Nephron progenitor cell (in vitro differentiated cells): ENCODE data around the gene SDK1.
A peak's percentile ranks its signal among the peaks of the same experiment; 100 is the strongest.
"Not testable (repeated sequence)": the region's sequence is repeated elsewhere in the genome, so short reads cannot be mapped to it uniquely, and the experiment has no call there.

ENCODE experiments used
- DNase-seq: peaks from one replicate; pipeline ENCODE4 v3.0.0; 2021
- H3K27ac Mint-ChIP-seq: 2 replicates; pipeline ENCODE4 v1.8.0; 2021; ENCODE audit warnings: mild to moderate bottlenecking, moderate library complexity, mixed read lengths
- H3K27me3 Mint-ChIP-seq: 2 replicates; pipeline ENCODE4 v1.8.0; 2021; ENCODE audit warnings: mild to moderate bottlenecking, low read depth, mixed read lengths; ENCODE audit not compliant: poor library complexity
- H3K36me3 Mint-ChIP-seq: 2 replicates; pipeline ENCODE4 v1.8.0; 2021; ENCODE audit warnings: low read depth, mixed read lengths
- H3K4me1 Mint-ChIP-seq: 2 replicates; pipeline ENCODE4 v1.8.0; 2021; ENCODE audit warnings: mixed read lengths
- H3K4me3 Mint-ChIP-seq: 2 replicates; pipeline ENCODE4 v1.8.0; 2021; ENCODE audit warnings: mild to moderate bottlenecking, moderate library complexity, mixed read lengths
- H3K9me3 Mint-ChIP-seq: 2 replicates; pipeline ENCODE4 v1.8.0; 2021; ENCODE audit warnings: mild to moderate bottlenecking, moderate library complexity, mixed read lengths
- TF ChIP-seq, protein P1 (sequence below): fragments of 200-600 bp; sonication (generic); IDR thresholded peaks from 2 replicates; pipeline ENCODE4 v1.5.0; 2021; ENCODE audit warnings: antibody characterized with exemption

The SDK1 gene

DNA sequence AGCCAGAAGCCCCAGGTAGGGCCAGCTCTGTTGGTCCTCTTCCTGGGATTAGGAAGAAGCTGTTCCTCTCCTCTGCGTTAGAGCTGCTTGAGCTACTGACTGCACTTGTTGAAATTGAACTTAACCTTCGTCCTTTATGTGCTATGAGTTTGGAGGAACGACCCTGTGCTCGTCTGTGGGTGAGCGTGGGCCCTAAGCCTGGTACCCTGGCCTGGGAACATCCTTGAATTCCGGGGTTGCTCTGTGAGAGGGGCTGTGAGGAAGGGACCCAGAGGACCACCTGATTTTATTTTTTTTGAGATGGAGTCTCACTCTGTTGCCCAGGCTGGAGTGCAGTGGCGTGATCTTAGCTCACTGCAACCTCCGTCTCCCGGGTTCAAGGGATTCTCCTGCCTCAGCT is 933.8 kb downstream of the SDK1 start:
- H3K4me3 Mint-ChIP-seq = no peak overlapping the region
- H3K27me3 Mint-ChIP-seq = peaks cover 19% of the 10 kb centered on the region
- peaks cover 26% of the 10 kb centered on the region for H3K4me1 Mint-ChIP-seq
- no peak overlapping the region for H3K27ac Mint-ChIP-seq
- DNase-seq = no peak
- TF ChIP-seq, protein P1, sequence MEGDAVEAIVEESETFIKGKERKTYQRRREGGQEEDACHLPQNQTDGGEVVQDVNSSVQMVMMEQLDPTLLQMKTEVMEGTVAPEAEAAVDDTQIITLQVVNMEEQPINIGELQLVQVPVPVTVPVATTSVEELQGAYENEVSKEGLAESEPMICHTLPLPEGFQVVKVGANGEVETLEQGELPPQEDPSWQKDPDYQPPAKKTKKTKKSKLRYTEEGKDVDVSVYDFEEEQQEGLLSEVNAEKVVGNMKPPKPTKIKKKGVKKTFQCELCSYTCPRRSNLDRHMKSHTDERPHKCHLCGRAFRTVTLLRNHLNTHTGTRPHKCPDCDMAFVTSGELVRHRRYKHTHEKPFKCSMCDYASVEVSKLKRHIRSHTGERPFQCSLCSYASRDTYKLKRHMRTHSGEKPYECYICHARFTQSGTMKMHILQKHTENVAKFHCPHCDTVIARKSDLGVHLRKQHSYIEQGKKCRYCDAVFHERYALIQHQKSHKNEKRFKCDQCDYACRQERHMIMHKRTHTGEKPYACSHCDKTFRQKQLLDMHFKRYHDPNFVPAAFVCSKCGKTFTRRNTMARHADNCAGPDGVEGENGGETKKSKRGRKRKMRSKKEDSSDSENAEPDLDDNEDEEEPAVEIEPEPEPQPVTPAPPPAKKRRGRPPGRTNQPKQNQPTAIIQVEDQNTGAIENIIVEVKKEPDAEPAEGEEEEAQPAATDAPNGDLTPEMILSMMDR = no peak
- H3K9me3 Mint-ChIP-seq = no peaks in the 10 kb centered on the region
- H3K36me3 Mint-ChIP-seq = no peaks in the 10 kb centered on the region

DNA sequence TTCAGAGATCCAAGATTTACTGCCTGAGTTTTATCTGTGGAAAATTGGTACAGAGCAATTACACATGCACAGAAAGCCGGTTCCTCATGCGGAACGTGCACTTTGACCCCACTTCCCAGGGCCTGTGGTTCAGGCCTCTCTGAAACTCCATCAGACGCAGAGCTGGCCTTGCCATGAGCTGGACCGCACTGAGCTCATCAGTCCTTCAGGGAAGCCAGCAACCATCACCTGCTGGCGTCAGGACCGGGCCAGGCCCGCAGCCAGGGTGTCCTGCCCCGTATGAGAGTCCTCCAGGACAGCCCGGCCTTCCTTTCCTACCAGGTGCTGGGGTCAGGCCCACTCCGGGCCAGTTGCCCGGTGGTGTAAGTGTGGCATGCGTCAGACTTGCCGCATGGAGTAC is 934.5 kb downstream of the SDK1 start:
- no peak overlapping the region for H3K4me3 Mint-ChIP-seq
- DNase-seq = peak; percentile 67
- TF ChIP-seq, protein P1 = no peak
- H3K27me3 Mint-ChIP-seq = peaks cover 15% of the 10 kb centered on the region
- peaks cover 33% of the 10 kb centered on the region for H3K4me1 Mint-ChIP-seq
- H3K36me3 Mint-ChIP-seq = no peaks in the 10 kb centered on the region
- H3K9me3 Mint-ChIP-seq = no peaks in the 10 kb centered on the region
- H3K27ac Mint-ChIP-seq = peak overlapping the region; percentile 48

DNA sequence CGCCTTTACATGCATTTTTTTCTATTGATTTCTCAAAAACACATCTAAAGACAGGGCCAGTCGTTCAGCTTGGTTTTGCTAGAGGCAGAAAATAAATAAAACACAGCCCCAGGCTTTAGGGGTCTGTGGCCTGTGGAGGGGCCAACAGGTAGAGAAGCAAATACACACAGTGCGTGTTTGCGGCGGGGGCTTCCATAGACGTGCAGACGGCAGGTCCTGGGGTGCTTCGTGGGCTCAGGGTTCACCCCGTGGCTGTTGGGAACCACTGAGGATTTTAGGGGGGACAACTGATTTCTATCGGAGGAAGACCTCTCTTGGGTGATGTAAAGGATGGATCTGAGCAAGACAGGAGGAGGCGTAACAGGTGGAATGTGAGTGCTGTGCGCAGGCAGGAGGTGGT is 935.3 kb downstream of the SDK1 start:
- H3K4me3 Mint-ChIP-seq = no peak overlapping the region
- H3K36me3 Mint-ChIP-seq = no peaks in the 10 kb centered on the region
- TF ChIP-seq, protein P1 = no peak
- peaks cover 17% of the 10 kb centered on the region for H3K27me3 Mint-ChIP-seq
- no peak for DNase-seq
- peak overlapping the region; percentile 75 for H3K27ac Mint-ChIP-seq
- H3K9me3 Mint-ChIP-seq = no peaks in the 10 kb centered on the region
- H3K4me1 Mint-ChIP-seq = peaks cover 37% of the 10 kb centered on the region

DNA sequence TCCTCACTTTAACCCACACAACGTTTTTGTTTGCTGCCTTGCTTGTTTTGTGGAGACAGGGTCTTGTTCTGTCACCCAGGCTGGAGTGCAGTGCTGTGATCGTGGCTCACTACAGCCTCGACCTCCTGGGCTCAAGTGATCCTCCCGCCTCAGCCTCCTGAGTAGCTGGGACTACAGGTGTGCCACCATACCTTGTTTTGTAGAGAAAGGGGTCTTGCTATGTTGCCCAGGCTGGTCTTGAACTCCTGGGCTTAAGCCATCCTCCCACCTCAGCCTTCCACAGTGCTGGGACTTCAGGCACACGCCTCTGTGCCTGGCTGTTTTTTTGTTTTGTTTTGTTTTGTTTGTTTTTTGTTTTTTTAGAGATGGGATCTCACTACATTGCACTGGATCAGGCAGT is 935.8 kb downstream of the SDK1 start:
- H3K4me3 Mint-ChIP-seq, H3K36me3 Mint-ChIP-seq, DNase-seq, H3K9me3 Mint-ChIP-seq, H3K27ac Mint-ChIP-seq: not testable (repeated sequence)
- peaks cover 16% of the 10 kb centered on the region for H3K27me3 Mint-ChIP-seq
- peaks cover 37% of the 10 kb centered on the region for H3K4me1 Mint-ChIP-seq

DNA sequence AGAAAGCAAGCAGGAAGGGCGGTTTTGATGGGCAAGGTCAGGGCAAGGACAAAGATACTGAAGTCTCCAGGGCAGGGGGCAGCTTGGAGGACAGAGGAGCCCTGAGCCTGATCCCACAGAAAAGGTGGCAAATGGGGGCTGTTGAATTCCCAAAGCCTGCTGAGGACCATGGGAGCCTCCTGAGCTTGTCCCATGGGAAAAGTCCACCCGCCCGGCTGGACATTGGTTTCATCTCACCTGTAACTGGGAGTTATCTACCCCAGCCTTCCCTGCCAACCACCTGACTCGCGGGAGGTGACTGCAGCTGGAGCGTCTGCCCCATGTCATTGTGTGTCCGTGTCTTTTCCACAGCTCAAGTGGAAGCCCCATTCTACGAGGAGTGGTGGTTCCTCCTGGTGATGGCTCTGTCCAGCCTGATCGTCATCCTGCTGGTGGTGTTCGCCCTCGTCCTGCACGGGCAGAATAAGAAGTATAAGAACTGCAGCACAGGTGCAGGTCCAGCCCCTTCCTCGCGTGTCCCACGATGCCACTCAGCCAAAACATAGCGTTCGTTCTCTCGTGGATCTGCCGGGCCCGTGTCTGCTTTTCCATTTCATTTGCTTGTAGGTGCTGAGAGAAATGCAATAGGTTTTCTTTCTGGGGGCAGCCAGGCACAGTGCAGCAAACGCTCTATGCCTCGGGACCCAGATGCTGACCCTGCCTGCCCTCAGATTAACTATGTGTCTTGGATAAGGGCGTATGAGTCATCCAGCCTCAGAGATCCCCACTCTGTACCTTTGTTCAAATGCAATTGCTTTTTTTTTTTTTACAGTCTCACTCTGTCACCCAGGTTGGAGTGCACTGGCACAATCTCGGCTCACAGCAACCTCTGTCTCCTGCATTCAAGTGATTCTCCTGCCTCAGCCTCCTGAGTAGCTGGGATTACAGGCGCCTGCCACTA is 936.5 kb downstream of the SDK1 start:
- H3K27me3 Mint-ChIP-seq = peaks cover 13% of the 10 kb centered on the region
- H3K36me3 Mint-ChIP-seq = no peaks in the 10 kb centered on the region
- H3K4me3 Mint-ChIP-seq = no peak overlapping the region
- H3K4me1 Mint-ChIP-seq = peaks cover 37% of the 10 kb centered on the region
- TF ChIP-seq, protein P1 = no peak
- no peak overlapping the region for H3K27ac Mint-ChIP-seq
- H3K9me3 Mint-ChIP-seq = no peaks in the 10 kb centered on the region
- DNase-seq = no peak

DNA sequence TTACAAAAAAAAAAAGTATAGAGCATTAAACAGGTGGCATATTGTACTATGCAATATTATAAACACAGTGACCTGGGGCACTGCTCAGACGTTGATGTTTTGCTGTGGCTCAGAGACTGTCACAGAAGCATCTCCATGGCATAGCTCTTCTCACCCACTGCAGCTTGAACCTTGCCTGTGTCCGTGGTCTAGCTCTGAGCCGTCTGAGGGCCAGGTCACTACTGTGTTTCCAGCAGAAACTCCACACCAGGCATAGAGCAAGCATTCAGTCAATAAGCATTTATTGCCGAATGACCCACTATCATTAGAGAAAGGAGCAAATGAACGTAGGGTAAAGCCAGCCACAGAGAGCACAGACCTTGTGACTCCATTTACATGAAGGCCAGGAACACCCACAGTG is 937.8 kb downstream of the SDK1 start:
- peaks cover 10% of the 10 kb centered on the region for H3K27me3 Mint-ChIP-seq
- no peak overlapping the region for H3K27ac Mint-ChIP-seq
- H3K9me3 Mint-ChIP-seq = peaks cover 4% of the 10 kb centered on the region
- peaks cover 8% of the 10 kb centered on the region for H3K36me3 Mint-ChIP-seq
- no peak overlapping the region for H3K4me3 Mint-ChIP-seq
- peaks cover 36% of the 10 kb centered on the region for H3K4me1 Mint-ChIP-seq
- TF ChIP-seq, protein P1 = no peak
- DNase-seq = no peak
